OCI-LY7 (cell line): ENCODE data around the gene HACL1. TPM values are rescaled to one million over a fixed set of nuclear protein-coding genes. Genes with fewer than 3 reads are reported as not detected.
"Not testable (repeated sequence)": the region's sequence is repeated elsewhere in the genome, so short reads cannot be mapped to it uniquely, and the experiment has no call there.

Experiments
- BruUV-seq: library from RNA; stranded (reverse); fragments of 400-500 nt; replicated peaks from 2 replicates; lab custom pipeline; 2021; lab: Mats Ljungman, UMichigan
- CTCF ChIA-PET: fragments of 300-600 bp; sonication (Branson Sonifier 250); formaldehyde crosslinking; loops from one replicate; lab custom pipeline; 2022; ENCODE audit warnings: antibody characterized with exemption; ENCODE audit not compliant: unreplicated experiment; lab: Charles Lee
- POLR2A ChIA-PET: fragments of 300-600 bp; sonication (Branson Sonifier 250); formaldehyde crosslinking; loops from one replicate; lab custom pipeline; 2022; ENCODE audit warnings: antibody characterized with exemption; lab: Charles Lee
- DNase-seq: peaks from one replicate; pipeline ENCODE4 v3.0.0-alpha.2; 2015; ENCODE audit warnings: low spot score
- H2AFZ ChIP-seq: fragments of 200-600 bp; sonication (generic), shearing (Covaris generic); 2 replicates; pipeline ENCODE4 v1.6.1; 2014; ENCODE audit warnings: mild to moderate bottlenecking, antibody characterized with exemption, low read length, moderate library complexity
- H3K27ac ChIP-seq: fragments of 200-600 bp; sonication (generic); 2 replicates; pipeline ENCODE4 v1.5.1; 2014; ENCODE audit warnings: mixed run types, low read depth, mild to moderate bottlenecking, moderate library complexity, low read length, inconsistent platforms; ENCODE audit not compliant: poor library complexity, severe bottlenecking
- H3K36me3 ChIP-seq: fragments of 200-600 bp; sonication (generic); 2 replicates; pipeline ENCODE4 v1.6.1; 2014; ENCODE audit warnings: mild to moderate bottlenecking, antibody characterized with exemption, low read length, moderate library complexity, mixed read lengths; ENCODE audit not compliant: insufficient read depth
- H3K4me1 ChIP-seq: fragments of 200-600 bp; sonication (generic); 2 replicates; pipeline ENCODE4 v1.5.1; 2014; ENCODE audit warnings: mild to moderate bottlenecking, low read length; ENCODE audit not compliant: insufficient read depth, poor library complexity, severe bottlenecking
- H3K4me2 ChIP-seq: fragments of 200-600 bp; sonication (generic); 2 replicates; pipeline ENCODE4 v1.6.1; 2014; ENCODE audit warnings: mild to moderate bottlenecking, low read length
- H3K4me3 ChIP-seq: fragments of 200-600 bp; sonication (generic); 2 replicates; pipeline ENCODE4 v1.5.1; 2014; ENCODE audit warnings: mild to moderate bottlenecking, low read depth, low read length; ENCODE audit not compliant: poor library complexity, severe bottlenecking
- H3K79me2 ChIP-seq: fragments of 200-600 bp; sonication (generic); 2 replicates; pipeline ENCODE4 v1.6.1; 2016; ENCODE audit warnings: low read depth, mild to moderate bottlenecking, low read length, moderate library complexity, mixed read lengths; ENCODE audit not compliant: insufficient read depth
- H3K9me2 ChIP-seq: fragments of 200-600 bp; sonication (generic); 2 replicates; pipeline ENCODE4 v1.6.1; 2016; ENCODE audit warnings: mild to moderate bottlenecking, low read length, mixed read lengths; ENCODE audit not compliant: insufficient read depth
- H3K9me3 ChIP-seq: fragments of 200-600 bp; sonication (generic); 2 replicates; pipeline ENCODE4 v1.6.1; 2014; ENCODE audit warnings: mild to moderate bottlenecking, mixed run types, low read length, mixed read lengths
- H4K20me1 ChIP-seq: fragments of 200-600 bp; sonication (generic); 2 replicates; pipeline ENCODE4 v1.6.1; 2014; ENCODE audit warnings: mild to moderate bottlenecking, antibody characterized with exemption, low read length, moderate library complexity, mixed read lengths; ENCODE audit not compliant: insufficient read depth
- EZH2phosphoT487 ChIP-seq: fragments of 200-600 bp; sonication (generic); IDR thresholded peaks from 2 replicates; pipeline ENCODE4 v1.6.1; 2018; ENCODE audit warnings: low read depth, borderline replicate concordance, mild to moderate bottlenecking, mixed run types, antibody characterized with exemption, low read length, moderate library complexity, mixed read lengths
- intact Hi-C: fragments of 100-400 bp; cut with micrococcal nuclease; formaldehyde crosslinking; loops from one replicate; pipeline ENCODE4 v1.10.0; 2022; ENCODE audit not compliant: unreplicated experiment
- total RNA-seq, 2 experiments: library from RNA; depleted of rRNA in 1 of 2; stranded (reverse); fragments of >200 nt in 1 of 2; shearing (Covaris generic) in 1 of 2; gene quantifications; 2 replicates each; pipeline ENCODE4 v1.2.3, GENCODE V29; 2014 to 2022
- TF ChIP-seq, protein P1 (sequence below): fragments of 200-600 bp; sonication (generic); conservative IDR thresholded peaks from 2 replicates; pipeline ENCODE4 v1.5.1; 2014; ENCODE audit warnings: mild to moderate bottlenecking, antibody characterized with exemption, low read length, moderate library complexity, mixed read lengths

Gene HACL1
- total RNA-seq, 2 experiments from 2014 or later, result 22.0 to 25.5 TPM

DNA sequence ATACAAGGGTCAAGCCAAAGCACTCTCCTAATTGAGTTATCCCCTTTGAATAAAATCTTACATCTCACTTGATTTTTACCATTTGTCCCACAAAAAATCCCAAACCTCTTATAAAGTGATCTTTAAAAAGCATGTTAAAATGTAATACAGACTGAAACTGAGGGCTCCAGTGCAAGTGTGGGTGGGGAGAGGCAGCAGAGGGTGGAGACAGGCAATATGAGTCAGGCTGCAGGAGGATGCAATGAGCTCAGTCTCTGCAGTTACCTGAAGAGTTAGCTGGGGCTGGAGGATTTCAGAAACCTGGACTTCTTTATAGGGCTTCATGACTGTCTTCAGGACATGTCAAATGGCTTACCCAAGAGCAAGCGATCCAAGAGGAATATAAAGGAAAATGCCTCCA is 65.6 kb downstream of the HACL1 start:
- DNase-seq, result no peak
- H3K79me2 ChIP-seq, result no peaks in the 10 kb centered on the region
- H3K27ac ChIP-seq, result no peak overlapping the region
- no peaks in the 10 kb centered on the region for H3K9me3 ChIP-seq
- H3K4me2 ChIP-seq, result no peak overlapping the region
- no TSS peak for BruUV-seq
- H3K4me3 ChIP-seq, result no peak overlapping the region
- H4K20me1 ChIP-seq, result no peaks in the 10 kb centered on the region
- no peak overlapping the region for H2AFZ ChIP-seq
- intact Hi-C loops, result no loop called here
- H3K4me1 ChIP-seq, result no peaks in the 10 kb centered on the region
- ChIA-PET POLR2A (interaction anchor here (0.6 kb wide), 1 partner anchor 13 kb away, joined by 3 read pairs; no protein-coding TSS in a partner anchor), CTCF (interaction anchor here (0.5 kb wide), 1 partner anchor 67 kb away, joined by 3 read pairs; no protein-coding TSS in a partner anchor)
- H3K9me2 ChIP-seq, result no peaks in the 10 kb centered on the region
- TF ChIP-seq, protein P1, sequence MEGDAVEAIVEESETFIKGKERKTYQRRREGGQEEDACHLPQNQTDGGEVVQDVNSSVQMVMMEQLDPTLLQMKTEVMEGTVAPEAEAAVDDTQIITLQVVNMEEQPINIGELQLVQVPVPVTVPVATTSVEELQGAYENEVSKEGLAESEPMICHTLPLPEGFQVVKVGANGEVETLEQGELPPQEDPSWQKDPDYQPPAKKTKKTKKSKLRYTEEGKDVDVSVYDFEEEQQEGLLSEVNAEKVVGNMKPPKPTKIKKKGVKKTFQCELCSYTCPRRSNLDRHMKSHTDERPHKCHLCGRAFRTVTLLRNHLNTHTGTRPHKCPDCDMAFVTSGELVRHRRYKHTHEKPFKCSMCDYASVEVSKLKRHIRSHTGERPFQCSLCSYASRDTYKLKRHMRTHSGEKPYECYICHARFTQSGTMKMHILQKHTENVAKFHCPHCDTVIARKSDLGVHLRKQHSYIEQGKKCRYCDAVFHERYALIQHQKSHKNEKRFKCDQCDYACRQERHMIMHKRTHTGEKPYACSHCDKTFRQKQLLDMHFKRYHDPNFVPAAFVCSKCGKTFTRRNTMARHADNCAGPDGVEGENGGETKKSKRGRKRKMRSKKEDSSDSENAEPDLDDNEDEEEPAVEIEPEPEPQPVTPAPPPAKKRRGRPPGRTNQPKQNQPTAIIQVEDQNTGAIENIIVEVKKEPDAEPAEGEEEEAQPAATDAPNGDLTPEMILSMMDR, result no peak
- TF ChIP-seq EZH2phosphoT487, result no peak
- no peaks in the 10 kb centered on the region for H3K36me3 ChIP-seq

GRCh38 chr3:15532614-15533013 is 68.8 kb downstream of the HACL1 start:
- H2AFZ ChIP-seq, H3K4me1 ChIP-seq, H4K20me1 ChIP-seq, H3K9me2 ChIP-seq, H3K4me3 ChIP-seq, CTCF ChIA-PET, intact Hi-C loops, H3K4me2 ChIP-seq, BruUV-seq, H3K27ac ChIP-seq, H3K79me2 ChIP-seq, H3K36me3 ChIP-seq, H3K9me3 ChIP-seq, DNase-seq: not testable (repeated sequence)
- POLR2A ChIA-PET, result interaction anchor here (0.7 to 1.2 kb wide), 3 partner anchors 11 to 644 kb away, joined by 3 to 4 read pairs (median 3); no protein-coding TSS in a partner anchor

DNA sequence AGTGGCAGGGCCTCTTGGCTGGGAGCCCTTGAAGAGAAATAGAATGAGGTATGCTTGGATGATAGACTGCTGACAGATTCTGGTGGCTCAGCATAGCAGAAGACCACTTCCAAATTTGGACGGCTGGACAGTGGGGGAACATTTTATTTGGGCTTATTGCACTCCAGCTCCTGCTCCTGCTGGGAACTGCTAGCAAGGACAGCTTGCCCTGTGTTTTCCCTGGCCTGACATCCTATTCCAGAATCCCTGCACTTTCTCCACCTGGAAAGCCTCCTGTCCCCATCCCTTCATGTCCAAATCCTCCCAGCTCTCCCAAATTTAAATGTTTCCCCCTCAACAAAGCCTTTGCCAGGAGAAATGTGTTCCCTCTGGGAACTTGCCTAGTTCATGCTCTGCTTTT is 70.0 kb downstream of the HACL1 start:
- H3K4me2 ChIP-seq, result no peak overlapping the region
- no peaks in the 10 kb centered on the region for H3K9me2 ChIP-seq
- no peaks in the 10 kb centered on the region for H3K9me3 ChIP-seq
- ChIA-PET POLR2A (interaction anchor here (1.2 to 1.9 kb wide), 2 partner anchors 12 to 13 kb away, joined by 4 read pairs; no protein-coding TSS in a partner anchor), CTCF (no interaction called here)
- intact Hi-C loops, result no loop called here
- H4K20me1 ChIP-seq, result no peaks in the 10 kb centered on the region
- H3K36me3 ChIP-seq, result no peaks in the 10 kb centered on the region
- DNase-seq, result no peak
- no peak overlapping the region for H3K27ac ChIP-seq
- TF ChIP-seq, protein P1, result no peak
- TF ChIP-seq EZH2phosphoT487, result no peak
- no peak overlapping the region for H3K4me3 ChIP-seq
- H3K79me2 ChIP-seq, result no peaks in the 10 kb centered on the region
- no peak overlapping the region for H2AFZ ChIP-seq
- BruUV-seq, result no TSS peak
- H3K4me1 ChIP-seq, result no peaks in the 10 kb centered on the region
